ENCODE results near the gene BICRA.
"Not testable (repeated sequence)": the region's sequence is repeated elsewhere in the genome, so short reads cannot be mapped to it uniquely, and the experiment has no call there.

The BICRA gene

GRCh38 chr19:47729799-47730520 is 121.0 kb downstream of the BICRA start:
- Histone ChIP-seq H3K36me3 (ENCODE audit: control insufficient read depth in 2 of 2, insufficient read depth in 2 of 2, low read length in 2 of 2) (peaks cover 30 to 32% of the 10 kb centered on the region in 2 donors), H3K27ac (ENCODE audit: low read length) (peak overlapping the region; percentile 85), H3K27me3 (ENCODE audit: control insufficient read depth in 1 of 2, insufficient read depth in 2 of 2, low read length in 2 of 2) (no peaks in the 10 kb centered on the region), H3K4me1 (ENCODE audit: control insufficient read depth, insufficient read depth, low read length) (peaks cover 29% of the 10 kb centered on the region), H3K4me3 (ENCODE audit: low read length in 2 of 2) (peak overlapping the region in 1 of 2 donors; percentile 40), H3K9me3 (ENCODE audit: control insufficient read depth in 2 of 2, low read length in 2 of 2) (no peaks in the 10 kb centered on the region), H3K9ac (ENCODE audit: low read length in 2 of 2) (no peak overlapping the region)

- Histone ChIP-seq H3K9ac (ENCODE audit: low read length in 2 of 2) (no peak overlapping the region), H3K27ac (ENCODE audit: low read length) (peak overlapping the region; percentile 85), H3K27me3 (ENCODE audit: control insufficient read depth in 1 of 2, insufficient read depth in 2 of 2, low read length in 2 of 2) (no peaks in the 10 kb centered on the region), H3K4me3 (ENCODE audit: low read length in 2 of 2) (no peak overlapping the region), H3K36me3 (ENCODE audit: control insufficient read depth in 2 of 2, insufficient read depth in 2 of 2, low read length in 2 of 2) (peaks cover 34 to 36% of the 10 kb centered on the region in 2 donors), H3K9me3 (ENCODE audit: control insufficient read depth in 2 of 2, low read length in 2 of 2) (no peaks in the 10 kb centered on the region), H3K4me1 (ENCODE audit: control insufficient read depth, insufficient read depth, low read length) (peaks cover 27% of the 10 kb centered on the region)
Observed at GRCh38 chr19:47730521-47730889, 121.6 kb downstream of the BICRA start.

- Histone ChIP-seq H3K27ac (ENCODE audit: low read length) (peak overlapping the region; percentile 85), H3K27me3 (ENCODE audit: control insufficient read depth in 1 of 2, insufficient read depth in 2 of 2, low read length in 2 of 2) (no peaks in the 10 kb centered on the region), H3K4me3 (ENCODE audit: low read length in 2 of 2) (no peak overlapping the region), H3K36me3 (ENCODE audit: control insufficient read depth in 2 of 2, insufficient read depth in 2 of 2, low read length in 2 of 2) (peaks cover 30 to 33% of the 10 kb centered on the region in 2 donors), H3K4me1 (ENCODE audit: control insufficient read depth, insufficient read depth, low read length) (peaks cover 24% of the 10 kb centered on the region), H3K9ac (ENCODE audit: low read length in 2 of 2) (no peak overlapping the region), H3K9me3 (ENCODE audit: control insufficient read depth in 2 of 2, low read length in 2 of 2) (no peaks in the 10 kb centered on the region)
Observed at GRCh38 chr19:47730910-47731309, 122.0 kb downstream of the BICRA start.

- no peaks in the 10 kb centered on the region for H3K9me3 ChIP-seq (ENCODE audit: control insufficient read depth in 2 of 2, low read length in 2 of 2)
- H3K27ac ChIP-seq (ENCODE audit: low read length): no peak overlapping the region
- H3K36me3 ChIP-seq (ENCODE audit: control insufficient read depth in 2 of 2, insufficient read depth in 2 of 2, low read length in 2 of 2): peaks cover 26 to 28% of the 10 kb centered on the region in 2 donors
- no peaks in the 10 kb centered on the region for H3K27me3 ChIP-seq (ENCODE audit: control insufficient read depth in 1 of 2, insufficient read depth in 2 of 2, low read length in 2 of 2)
- H3K4me3 ChIP-seq (ENCODE audit: low read length in 2 of 2): no peak overlapping the region
- no peak overlapping the region for H3K9ac ChIP-seq (ENCODE audit: low read length in 2 of 2)
- H3K4me1 ChIP-seq (ENCODE audit: control insufficient read depth, insufficient read depth, low read length): peaks cover 3% of the 10 kb centered on the region
Observed at GRCh38 chr19:47735131-47735530, 126.2 kb downstream of the BICRA start.

- H3K27me3 ChIP-seq (ENCODE audit: control insufficient read depth in 1 of 2, insufficient read depth in 2 of 2, low read length in 2 of 2): no peaks in the 10 kb centered on the region
- no peaks in the 10 kb centered on the region for H3K9me3 ChIP-seq (ENCODE audit: control insufficient read depth in 2 of 2, low read length in 2 of 2)
- H3K27ac ChIP-seq (ENCODE audit: low read length): no peak overlapping the region
- no peak overlapping the region for H3K4me3 ChIP-seq (ENCODE audit: low read length in 2 of 2)
- H3K4me1 ChIP-seq (ENCODE audit: control insufficient read depth, insufficient read depth, low read length): peaks cover 21% of the 10 kb centered on the region
- H3K36me3 ChIP-seq (ENCODE audit: control insufficient read depth in 2 of 2, insufficient read depth in 2 of 2, low read length in 2 of 2): peaks cover 14 to 26% of the 10 kb centered on the region in 2 donors
- no peak overlapping the region for H3K9ac ChIP-seq (ENCODE audit: low read length in 2 of 2)
Observed at GRCh38 chr19:47740866-47741519, 132.1 kb downstream of the BICRA start.

GRCh38 chr19:47741544-47742140 is 132.7 kb downstream of the BICRA start:
- H3K9ac ChIP-seq (ENCODE audit: low read length in 2 of 2): no peak overlapping the region
- H3K27ac ChIP-seq (ENCODE audit: low read length): no peak overlapping the region
- no peak overlapping the region for H3K4me3 ChIP-seq (ENCODE audit: low read length in 2 of 2)
- H3K27me3 ChIP-seq (ENCODE audit: control insufficient read depth in 1 of 2, insufficient read depth in 2 of 2, low read length in 2 of 2): no peaks in the 10 kb centered on the region
- H3K4me1 ChIP-seq (ENCODE audit: control insufficient read depth, insufficient read depth, low read length): peaks cover 28% of the 10 kb centered on the region
- peaks cover 12 to 21% of the 10 kb centered on the region in 2 donors for H3K36me3 ChIP-seq (ENCODE audit: control insufficient read depth in 2 of 2, insufficient read depth in 2 of 2, low read length in 2 of 2)
- no peaks in the 10 kb centered on the region for H3K9me3 ChIP-seq (ENCODE audit: control insufficient read depth in 2 of 2, low read length in 2 of 2)

GRCh38 chr19:47742634-47743033 is 133.7 kb downstream of the BICRA start:
- H3K36me3 ChIP-seq (ENCODE audit: control insufficient read depth in 2 of 2, insufficient read depth in 2 of 2, low read length in 2 of 2): peaks cover 19 to 24% of the 10 kb centered on the region in 2 donors
- H3K27ac ChIP-seq (ENCODE audit: low read length): peak overlapping the region; percentile 97
- H3K27me3 ChIP-seq (ENCODE audit: control insufficient read depth in 1 of 2, insufficient read depth in 2 of 2, low read length in 2 of 2): no peaks in the 10 kb centered on the region
- H3K9ac ChIP-seq (ENCODE audit: low read length in 2 of 2): peak overlapping the region; percentile 68
- H3K9me3 ChIP-seq (ENCODE audit: control insufficient read depth in 2 of 2, low read length in 2 of 2): no peaks in the 10 kb centered on the region
- peak overlapping the region in 1 of 2 donors; percentile 69 for H3K4me3 ChIP-seq (ENCODE audit: low read length in 2 of 2)
- H3K4me1 ChIP-seq (ENCODE audit: control insufficient read depth, insufficient read depth, low read length): peaks cover 35% of the 10 kb centered on the region

GRCh38 chr19:47745010-47745901 is 136.3 kb downstream of the BICRA start, which contains the start of gene NOP53:
Gene NOP53 (plus strand): TSS chr19:47745546. CDS start chr19:47745560, 14 bp downstream.
- Histone ChIP-seq H3K4me3 (ENCODE audit: low read length in 2 of 2) (peak within 1 kb of the TSS; percentile 66 to 85), H3K36me3 (ENCODE audit: control insufficient read depth in 2 of 2, insufficient read depth in 2 of 2, low read length in 2 of 2) (peaks cover 30 to 33% of the 10 kb centered on the region in 2 donors), H3K27ac (ENCODE audit: low read length) (peak within 1 kb of the TSS; percentile 87), H3K27me3 (ENCODE audit: control insufficient read depth in 1 of 2, insufficient read depth in 2 of 2, low read length in 2 of 2) (no peaks in the 10 kb centered on the region), H3K4me1 (ENCODE audit: control insufficient read depth, insufficient read depth, low read length) (peaks cover 37% of the 10 kb centered on the region), H3K9me3 (ENCODE audit: control insufficient read depth in 2 of 2, low read length in 2 of 2) (no peaks in the 10 kb centered on the region), H3K9ac (ENCODE audit: low read length in 2 of 2) (peak within 1 kb of the TSS; percentile 76 to 79)

- Histone ChIP-seq H3K4me1 (ENCODE audit: control insufficient read depth, insufficient read depth, low read length) (peaks cover 37% of the 10 kb centered on the region), H3K36me3 (ENCODE audit: control insufficient read depth in 2 of 2, insufficient read depth in 2 of 2, low read length in 2 of 2) (peaks cover 37% of the 10 kb centered on the region in 2 donors), H3K9ac (ENCODE audit: low read length in 2 of 2) (peak overlapping the region in 1 of 2 donors; percentile 33), H3K4me3 (ENCODE audit: low read length in 2 of 2) (peak overlapping the region; percentile 66 to 85)
- H3K9me3 ChIP-seq (ENCODE audit: control insufficient read depth in 2 of 2, low read length in 2 of 2); H3K27me3 ChIP-seq (ENCODE audit: control insufficient read depth in 1 of 2, insufficient read depth in 2 of 2, low read length in 2 of 2); H3K27ac ChIP-seq (ENCODE audit: low read length): not testable (repeated sequence)
Observed at GRCh38 chr19:47746129-47746528, 137.2 kb downstream of the BICRA start.

- Histone ChIP-seq H3K27me3 (ENCODE audit: control insufficient read depth in 1 of 2, insufficient read depth in 2 of 2, low read length in 2 of 2) (no peaks in the 10 kb centered on the region), H3K27ac (ENCODE audit: low read length) (no peak overlapping the region), H3K9me3 (ENCODE audit: control insufficient read depth in 2 of 2, low read length in 2 of 2) (no peaks in the 10 kb centered on the region), H3K9ac (ENCODE audit: low read length in 2 of 2) (no peak overlapping the region), H3K4me3 (ENCODE audit: low read length in 2 of 2) (no peak overlapping the region), H3K36me3 (ENCODE audit: control insufficient read depth in 2 of 2, insufficient read depth in 2 of 2, low read length in 2 of 2) (peaks cover 52 to 59% of the 10 kb centered on the region in 2 donors), H3K4me1 (ENCODE audit: control insufficient read depth, insufficient read depth, low read length) (peaks cover 16% of the 10 kb centered on the region)
Observed at GRCh38 chr19:47749326-47749725, 140.4 kb downstream of the BICRA start.
